Activated CD4-positive, alpha-beta T cell treated with anti-CD3 and anti-CD28 coated beads for 36 hours (primary cell): ENCODE data around the gene TBC1D4. TPM values are rescaled to one million over a fixed set of nuclear protein-coding genes. Genes with fewer than 3 reads are reported as not detected.
"Not testable (repeated sequence)": the region's sequence is repeated elsewhere in the genome, so short reads cannot be mapped to it uniquely, and the experiment has no call there.

Experiments used
- ATAC-seq: fragments of 200-7000 bp; cut with Tn5 transposase; one replicate; pipeline ENCODE4 v1.10.0; 2021; ENCODE audit warnings: mild to moderate bottlenecking, moderate library complexity
- CTCF ChIA-PET: fragments of 350-600 bp; sonication (Branson Sonifier 250); formaldehyde crosslinking; loops from one replicate; lab custom pipeline; 2021; ENCODE audit warnings: antibody characterized with exemption; lab: Charles Lee
- POLR2A ChIA-PET: fragments of 350-600 bp; sonication (Branson Sonifier 250); formaldehyde crosslinking; loops from one replicate; lab custom pipeline; 2021; ENCODE audit warnings: antibody characterized with exemption, inconsistent platforms; lab: Charles Lee
- DNase-seq: peaks from one replicate; pipeline ENCODE4 v3.0.0-alpha.2; 2020
- H3K27ac Mint-ChIP-seq: one replicate; pipeline ENCODE4 v1.8.0; 2021; ENCODE audit warnings: mixed read lengths
- H3K27me3 Mint-ChIP-seq: one replicate; pipeline ENCODE4 v1.8.0; 2021; ENCODE audit warnings: mixed read lengths
- H3K36me3 Mint-ChIP-seq: one replicate; pipeline ENCODE4 v1.8.0; 2021; ENCODE audit warnings: low read depth, mixed read lengths
- H3K4me1 Mint-ChIP-seq: one replicate; pipeline ENCODE4 v1.8.0; 2021; ENCODE audit warnings: mixed read lengths
- H3K4me3 Mint-ChIP-seq: one replicate; pipeline ENCODE4 v1.8.0; 2021; ENCODE audit warnings: mild to moderate bottlenecking, moderate library complexity, mixed read lengths
- H3K9me3 Mint-ChIP-seq: one replicate; pipeline ENCODE4 v1.8.0; 2021; ENCODE audit warnings: low read depth, mixed read lengths
- intact Hi-C, 2 experiments: fragments of 100-400 bp; cut with DNase I in 1 of 2; cut with micrococcal nuclease in 1 of 2; formaldehyde crosslinking; loops; one replicate each; pipeline versions ENCODE4 v1.14.2 to v1.15.1; 2022 to 2024; cut with DNase I, micrococcal nuclease
- total RNA-seq, 2 experiments: library from RNA; stranded (reverse); gene quantifications; one replicate each; pipeline ENCODE4 v1.2.3, GENCODE V29; 2021

Gene TBC1D4
- total RNA-seq, 2 experiments from 2014 or later = 29.4 to 31.7 TPM

GRCh38 chr13:75446874-75447273, 35.1 kb downstream of the TBC1D4 start:
- Mint-ChIP-seq H3K27ac (no peak overlapping the region), H3K4me1 (no peaks in the 10 kb centered on the region), H3K9me3 (no peaks in the 10 kb centered on the region), H3K36me3 (no peaks in the 10 kb centered on the region), H3K4me3 (no peak overlapping the region), H3K27me3 (peaks cover 2% of the 10 kb centered on the region)
- POLR2A ChIA-PET = no interaction called here
- ATAC-seq = no peak
- CTCF ChIA-PET = no interaction called here
- no peak for DNase-seq
- intact Hi-C loops = no loop called here

- no peak overlapping the region for H3K27ac Mint-ChIP-seq
- POLR2A ChIA-PET = no interaction called here
- peaks cover 2% of the 10 kb centered on the region for H3K27me3 Mint-ChIP-seq
- ATAC-seq (no peak), DNase-seq (no peak)
- H3K36me3 Mint-ChIP-seq = no peaks in the 10 kb centered on the region
- no peaks in the 10 kb centered on the region for H3K9me3 Mint-ChIP-seq
- CTCF ChIA-PET = no interaction called here
- H3K4me1 Mint-ChIP-seq = no peaks in the 10 kb centered on the region
- no peak overlapping the region for H3K4me3 Mint-ChIP-seq
- intact Hi-C loops = no loop called here
These were observed 36.1 kb downstream of the TBC1D4 start for GRCh38 chr13:75445717-75446499.

- Mint-ChIP-seq H3K4me3 (no peak overlapping the region), H3K9me3 (no peaks in the 10 kb centered on the region), H3K36me3 (no peaks in the 10 kb centered on the region), H3K27me3 (peaks cover 4% of the 10 kb centered on the region), H3K4me1 (no peaks in the 10 kb centered on the region), H3K27ac (no peak overlapping the region)
- ChIA-PET POLR2A (interaction anchor here (0.6 kb wide), 1 partner anchor 236 kb away, joined by 3 read pairs; no protein-coding TSS in a partner anchor), CTCF (interaction anchor here (0.6 to 1.2 kb wide), 2 partner anchors 16 to 77 kb away, joined by 3 to 6 read pairs; no protein-coding TSS in a partner anchor)
- DNase-seq = no peak
- intact Hi-C loops = no loop called here
- ATAC-seq = no peak
These were observed 38.0 kb downstream of the TBC1D4 start for GRCh38 chr13:75444016-75444415.

GRCh38 chr13:75443356-75443958, 38.5 kb downstream of the TBC1D4 start:
- ATAC-seq (no peak), DNase-seq (no peak)
- H3K9me3 Mint-ChIP-seq = no peaks in the 10 kb centered on the region
- POLR2A ChIA-PET = interaction anchor here (0.6 kb wide), 1 partner anchor 235 kb away, joined by 3 read pairs; no protein-coding TSS in a partner anchor
- intact Hi-C loops = no loop called here
- H3K4me3 Mint-ChIP-seq = no peak overlapping the region
- peaks cover 4% of the 10 kb centered on the region for H3K27me3 Mint-ChIP-seq
- H3K36me3 Mint-ChIP-seq = no peaks in the 10 kb centered on the region
- CTCF ChIA-PET = interaction anchor here (0.6 to 1.2 kb wide), 2 partner anchors 15 to 76 kb away, joined by 3 to 6 read pairs; no protein-coding TSS in a partner anchor
- no peak overlapping the region for H3K27ac Mint-ChIP-seq
- no peaks in the 10 kb centered on the region for H3K4me1 Mint-ChIP-seq

GRCh38 chr13:75442736-75443234, 39.2 kb downstream of the TBC1D4 start:
- no peaks in the 10 kb centered on the region for H3K4me1 Mint-ChIP-seq
- intact Hi-C loops = no loop called here
- no peaks in the 10 kb centered on the region for H3K36me3 Mint-ChIP-seq
- ChIA-PET POLR2A (no interaction called here), CTCF (no interaction called here)
- DNase-seq = no peak
- H3K4me3 Mint-ChIP-seq = no peak overlapping the region
- peaks cover 4% of the 10 kb centered on the region for H3K27me3 Mint-ChIP-seq
- H3K27ac Mint-ChIP-seq = no peak overlapping the region
- no peaks in the 10 kb centered on the region for H3K9me3 Mint-ChIP-seq
- no peak for ATAC-seq

GRCh38 chr13:75440100-75440499, 41.9 kb downstream of the TBC1D4 start:
- Mint-ChIP-seq H3K9me3 (no peaks in the 10 kb centered on the region), H3K4me1 (no peaks in the 10 kb centered on the region), H3K27ac (no peak overlapping the region), H3K36me3 (no peaks in the 10 kb centered on the region), H3K4me3 (no peak overlapping the region), H3K27me3 (peaks cover 4% of the 10 kb centered on the region)
- ChIA-PET POLR2A (no interaction called here), CTCF (no interaction called here)
- DNase-seq (no peak), ATAC-seq (no peak)
- intact Hi-C loops = no loop called here

- Mint-ChIP-seq H3K27ac (no peak overlapping the region), H3K4me3 (no peak overlapping the region), H3K9me3 (no peaks in the 10 kb centered on the region), H3K36me3 (no peaks in the 10 kb centered on the region), H3K27me3 (peaks cover 2% of the 10 kb centered on the region), H3K4me1 (no peaks in the 10 kb centered on the region)
- ATAC-seq (no peak), DNase-seq (no peak)
- intact Hi-C loops = no loop called here
- ChIA-PET CTCF (interaction anchor here (1.4 to 1.8 kb wide), 2 partner anchors 54 to 65 kb away, joined by 4 to 6 read pairs; no protein-coding TSS in a partner anchor), POLR2A (no interaction called here)
These were observed 44.2 kb downstream of the TBC1D4 start for GRCh38 chr13:75437582-75438318.

GRCh38 chr13:75434126-75434525, 47.8 kb downstream of the TBC1D4 start:
- ATAC-seq, H3K27me3 Mint-ChIP-seq, DNase-seq, POLR2A ChIA-PET, H3K36me3 Mint-ChIP-seq, H3K9me3 Mint-ChIP-seq, H3K27ac Mint-ChIP-seq, H3K4me1 Mint-ChIP-seq, H3K4me3 Mint-ChIP-seq, intact Hi-C loops: not testable (repeated sequence)
- CTCF ChIA-PET = interaction anchor here (0.7 to 1.3 kb wide), 2 partner anchors 131 to 261 kb away, joined by 3 to 4 read pairs; no protein-coding TSS in a partner anchor

- ATAC-seq (no peak), DNase-seq (no peak)
- H3K27ac Mint-ChIP-seq = no peak overlapping the region
- no peaks in the 10 kb centered on the region for H3K4me1 Mint-ChIP-seq
- POLR2A ChIA-PET = no interaction called here
- intact Hi-C loops = no loop called here
- no peaks in the 10 kb centered on the region for H3K36me3 Mint-ChIP-seq
- H3K27me3 Mint-ChIP-seq = peaks cover 11% of the 10 kb centered on the region
- H3K4me3 Mint-ChIP-seq = no peak overlapping the region
- no peaks in the 10 kb centered on the region for H3K9me3 Mint-ChIP-seq
- CTCF ChIA-PET = interaction anchor here (0.7 kb wide), 1 partner anchor 61 kb away, joined by 3 read pairs; no protein-coding TSS in a partner anchor
These were observed 49.1 kb downstream of the TBC1D4 start for GRCh38 chr13:75432811-75433244.

GRCh38 chr13:75432045-75432444, 49.9 kb downstream of the TBC1D4 start:
- no peaks in the 10 kb centered on the region for H3K4me1 Mint-ChIP-seq
- H3K9me3 Mint-ChIP-seq = no peaks in the 10 kb centered on the region
- ChIA-PET CTCF (interaction anchor here (0.9 kb wide), 1 partner anchor 50 kb away, joined by 3 read pairs; the partner anchor contains the start of gene TBC1D4), POLR2A (interaction anchor here (0.6 kb wide), 1 partner anchor 174 kb away, joined by 4 read pairs; no protein-coding TSS in a partner anchor)
- no peak overlapping the region for H3K27ac Mint-ChIP-seq
- intact Hi-C loops = no loop called here
- DNase-seq (no peak), ATAC-seq (no peak)
- peaks cover 15% of the 10 kb centered on the region for H3K27me3 Mint-ChIP-seq
- no peak overlapping the region for H3K4me3 Mint-ChIP-seq
- H3K36me3 Mint-ChIP-seq = no peaks in the 10 kb centered on the region
